HL-60 (cell line): ENCODE results near the gene GABPA.

ENCODE experiments used
- CTCF ChIP-seq: IDR thresholded peaks from one replicate; pipeline ENCODE4 v1.5.1; 2011; ENCODE audit warnings: low read length, control low read depth, inconsistent platforms; ENCODE audit not compliant: insufficient read depth
- GABPA ChIP-seq: IDR thresholded peaks from 2 replicates; pipeline ENCODE4 v1.6.1; 2012; ENCODE audit warnings: low read depth
- POLR2AphosphoS5 ChIP-seq: IDR thresholded peaks from 2 replicates; pipeline ENCODE4 v1.6.1; 2012; ENCODE audit warnings: low read depth
- REST ChIP-seq: IDR thresholded peaks from 2 replicates; pipeline ENCODE4 v1.6.1; 2012; ENCODE audit warnings: low read depth; ENCODE audit not compliant: insufficient replicate concordance
- SPI1 ChIP-seq: IDR thresholded peaks from 2 replicates; pipeline ENCODE4 v1.6.1; 2012; ENCODE audit warnings: low read depth, mild to moderate bottlenecking, borderline replicate concordance

- no peak for TF ChIP-seq CTCF
- no peak for TF ChIP-seq POLR2AphosphoS5
- TF ChIP-seq REST = no peak
- no peak for TF ChIP-seq GABPA
- TF ChIP-seq SPI1 = no peak
These were observed 2.6 kb downstream of the GABPA start for GRCh38 chr21:25737421-25737820.
